OCI-LY1 (cell line): Measurements from ENCODE around the gene CDK16.

Source experiments
- EZH2 ChIP-seq: fragments of 200-600 bp; sonication (generic), shearing (Covaris generic); IDR thresholded peaks from 2 replicates; pipeline ENCODE4 v1.8.0; 2017; ENCODE audit warnings: borderline replicate concordance, mixed run types, mild to moderate bottlenecking, antibody characterized with exemption, low read length, moderate library complexity, mixed read lengths
- TF ChIP-seq, protein P1 (sequence below): fragments of 200-600 bp; sonication (generic), shearing (Covaris generic); IDR thresholded peaks from 2 replicates; pipeline ENCODE4 v1.5.1; 2017; ENCODE audit warnings: mild to moderate bottlenecking, antibody characterized with exemption, low read length, moderate library complexity, mixed read lengths

- TF ChIP-seq EZH2: no peak
- TF ChIP-seq, protein P1, sequence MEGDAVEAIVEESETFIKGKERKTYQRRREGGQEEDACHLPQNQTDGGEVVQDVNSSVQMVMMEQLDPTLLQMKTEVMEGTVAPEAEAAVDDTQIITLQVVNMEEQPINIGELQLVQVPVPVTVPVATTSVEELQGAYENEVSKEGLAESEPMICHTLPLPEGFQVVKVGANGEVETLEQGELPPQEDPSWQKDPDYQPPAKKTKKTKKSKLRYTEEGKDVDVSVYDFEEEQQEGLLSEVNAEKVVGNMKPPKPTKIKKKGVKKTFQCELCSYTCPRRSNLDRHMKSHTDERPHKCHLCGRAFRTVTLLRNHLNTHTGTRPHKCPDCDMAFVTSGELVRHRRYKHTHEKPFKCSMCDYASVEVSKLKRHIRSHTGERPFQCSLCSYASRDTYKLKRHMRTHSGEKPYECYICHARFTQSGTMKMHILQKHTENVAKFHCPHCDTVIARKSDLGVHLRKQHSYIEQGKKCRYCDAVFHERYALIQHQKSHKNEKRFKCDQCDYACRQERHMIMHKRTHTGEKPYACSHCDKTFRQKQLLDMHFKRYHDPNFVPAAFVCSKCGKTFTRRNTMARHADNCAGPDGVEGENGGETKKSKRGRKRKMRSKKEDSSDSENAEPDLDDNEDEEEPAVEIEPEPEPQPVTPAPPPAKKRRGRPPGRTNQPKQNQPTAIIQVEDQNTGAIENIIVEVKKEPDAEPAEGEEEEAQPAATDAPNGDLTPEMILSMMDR: no peak
These were observed 20.7 kb downstream of the CDK16 start for GRCh38 chrX:47239199-47239598.
